KMS-11 (cell line): ENCODE data around the gene GRHL1.
"Not testable (repeated sequence)": the region's sequence is repeated elsewhere in the genome, so short reads cannot be mapped to it uniquely, and the experiment has no call there.

Experiments
- H2AFZ ChIP-seq: fragments of 200-600 bp; sonication (generic); 2 replicates; pipeline ENCODE4 v1.6.1; 2016; ENCODE audit warnings: antibody characterized with exemption, mixed run types, low read depth
- H3K27ac ChIP-seq: fragments of 200-600 bp; sonication (generic); 2 replicates; pipeline ENCODE4 v1.6.1; 2016; ENCODE audit warnings: mild to moderate bottlenecking, mixed run types
- H3K27me3 ChIP-seq: fragments of 200-600 bp; sonication (generic); 2 replicates; pipeline ENCODE4 v1.6.1; 2017; ENCODE audit warnings: mild to moderate bottlenecking, low read depth, mixed run types, moderate library complexity; ENCODE audit not compliant: insufficient read depth
- H3K36me3 ChIP-seq: fragments of 200-600 bp; sonication (generic); 2 replicates; pipeline ENCODE4 v1.6.1; 2017; ENCODE audit warnings: mild to moderate bottlenecking, mixed run types; ENCODE audit not compliant: insufficient read depth
- H3K4me1 ChIP-seq: fragments of 200-600 bp; sonication (generic); 2 replicates; pipeline ENCODE4 v1.6.1; 2016; ENCODE audit warnings: mild to moderate bottlenecking, low read depth, mixed run types; ENCODE audit not compliant: poor library complexity, severe bottlenecking
- H3K4me2 ChIP-seq: fragments of 200-600 bp; sonication (generic); 2 replicates; pipeline ENCODE4 v1.7.0; 2016; ENCODE audit warnings: mild to moderate bottlenecking, mixed run types
- H3K4me3 ChIP-seq: fragments of 200-600 bp; sonication (generic); IDR thresholded peaks from 2 replicates; pipeline ENCODE4 v1.6.1; 2017; ENCODE audit warnings: low read depth, low read length, mixed read lengths; ENCODE audit not compliant: insufficient read depth
- H3K79me2 ChIP-seq: fragments of 200-600 bp; sonication (generic); 2 replicates; pipeline ENCODE4 v1.6.1; 2016; ENCODE audit warnings: low read depth, mixed run types; ENCODE audit not compliant: insufficient read depth
- H3K9ac ChIP-seq: fragments of 200-600 bp; sonication (generic); 2 replicates; pipeline ENCODE4 v1.6.1; 2016; ENCODE audit warnings: mild to moderate bottlenecking, mixed run types
- H4K20me1 ChIP-seq: fragments of 200-600 bp; sonication (generic); 2 replicates; pipeline ENCODE4 v1.6.1; 2016; ENCODE audit warnings: mild to moderate bottlenecking, mixed run types; ENCODE audit not compliant: insufficient read depth
- CTCF ChIP-seq: fragments of 200-600 bp; sonication (generic); conservative IDR thresholded peaks from 2 replicates; pipeline ENCODE4 v1.6.1; 2017; ENCODE audit warnings: low read depth, mild to moderate bottlenecking, antibody characterized with exemption, low read length, moderate library complexity, mixed read lengths

The GRHL1 gene

GRCh38 chr2:10030311-10030736 lies 78.8 kb downstream of the GRHL1 start:
- no peak overlapping the region for H2AFZ ChIP-seq
- no peak overlapping the region for H3K4me2 ChIP-seq
- no peaks in the 10 kb centered on the region for H3K36me3 ChIP-seq
- TF ChIP-seq CTCF = no peak
- H3K4me1 ChIP-seq = peaks cover 2% of the 10 kb centered on the region
- H4K20me1 ChIP-seq = no peaks in the 10 kb centered on the region
- no peaks in the 10 kb centered on the region for H3K27me3 ChIP-seq
- no peak overlapping the region for H3K9ac ChIP-seq
- H3K79me2 ChIP-seq = no peaks in the 10 kb centered on the region
- H3K27ac ChIP-seq = no peak overlapping the region
- no peak overlapping the region for H3K4me3 ChIP-seq

DNA sequence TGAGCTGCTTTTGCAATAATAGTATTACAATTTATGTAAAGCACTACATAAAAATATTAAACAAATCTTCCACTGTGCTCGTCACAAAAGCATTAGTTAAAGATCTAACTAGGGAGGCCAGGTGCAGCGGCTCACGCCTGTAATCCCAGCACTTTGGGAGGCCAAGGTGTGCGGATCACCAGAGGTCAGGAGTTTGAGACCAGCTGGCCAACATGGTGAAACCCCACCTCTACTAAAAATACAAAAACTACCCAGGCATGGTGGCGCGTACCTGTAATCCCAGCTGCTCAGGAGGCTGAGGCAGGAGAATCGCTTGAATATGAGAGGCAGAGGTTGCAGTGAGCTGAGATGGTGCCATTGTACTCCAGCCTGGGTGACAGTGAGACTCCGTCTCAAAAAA lies 79.3 kb downstream of the GRHL1 start:
- not testable (repeated sequence) for H3K27me3 ChIP-seq, H3K4me3 ChIP-seq, H3K4me2 ChIP-seq, H2AFZ ChIP-seq, H3K79me2 ChIP-seq, H3K36me3 ChIP-seq, H4K20me1 ChIP-seq, H3K4me1 ChIP-seq, H3K27ac ChIP-seq, H3K9ac ChIP-seq

- Histone ChIP-seq H3K27ac (no peak overlapping the region), H3K79me2 (no peaks in the 10 kb centered on the region), H2AFZ (no peak overlapping the region), H3K4me2 (no peak overlapping the region), H3K4me1 (peaks cover 20% of the 10 kb centered on the region), H3K4me3 (no peak overlapping the region), H3K9ac (no peak overlapping the region), H4K20me1 (no peaks in the 10 kb centered on the region), H3K36me3 (no peaks in the 10 kb centered on the region), H3K27me3 (no peaks in the 10 kb centered on the region)
- no peak for TF ChIP-seq CTCF
Measured at GRCh38 chr2:10031886-10032745, 80.6 kb downstream of the GRHL1 start.

DNA sequence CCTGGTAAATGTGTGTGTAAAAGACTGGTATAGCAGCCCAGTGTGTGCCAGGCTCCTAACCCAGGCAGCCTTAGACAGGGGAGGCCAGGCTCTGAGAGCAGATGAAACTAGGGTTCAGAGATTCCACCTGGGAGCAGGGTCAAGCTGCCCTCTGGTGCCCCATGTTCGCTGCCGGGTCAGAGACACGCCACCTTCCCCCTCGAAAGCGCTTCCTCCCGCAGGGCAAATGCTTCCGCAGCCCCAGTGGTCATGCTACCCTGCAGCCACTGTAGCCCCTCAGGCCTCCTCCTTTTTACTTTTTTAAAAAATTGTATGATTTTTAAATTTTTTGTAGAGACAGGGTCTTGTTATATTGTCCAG lies 81.2 kb downstream of the GRHL1 start:
- no peaks in the 10 kb centered on the region for H3K27me3 ChIP-seq
- H3K4me2 ChIP-seq = no peak overlapping the region
- no peaks in the 10 kb centered on the region for H4K20me1 ChIP-seq
- H2AFZ ChIP-seq = no peak overlapping the region
- no peaks in the 10 kb centered on the region for H3K36me3 ChIP-seq
- no peaks in the 10 kb centered on the region for H3K79me2 ChIP-seq
- TF ChIP-seq CTCF = no peak
- no peak overlapping the region for H3K27ac ChIP-seq
- H3K4me3 ChIP-seq = no peak overlapping the region
- peaks cover 23% of the 10 kb centered on the region for H3K4me1 ChIP-seq
- H3K9ac ChIP-seq = no peak overlapping the region

DNA sequence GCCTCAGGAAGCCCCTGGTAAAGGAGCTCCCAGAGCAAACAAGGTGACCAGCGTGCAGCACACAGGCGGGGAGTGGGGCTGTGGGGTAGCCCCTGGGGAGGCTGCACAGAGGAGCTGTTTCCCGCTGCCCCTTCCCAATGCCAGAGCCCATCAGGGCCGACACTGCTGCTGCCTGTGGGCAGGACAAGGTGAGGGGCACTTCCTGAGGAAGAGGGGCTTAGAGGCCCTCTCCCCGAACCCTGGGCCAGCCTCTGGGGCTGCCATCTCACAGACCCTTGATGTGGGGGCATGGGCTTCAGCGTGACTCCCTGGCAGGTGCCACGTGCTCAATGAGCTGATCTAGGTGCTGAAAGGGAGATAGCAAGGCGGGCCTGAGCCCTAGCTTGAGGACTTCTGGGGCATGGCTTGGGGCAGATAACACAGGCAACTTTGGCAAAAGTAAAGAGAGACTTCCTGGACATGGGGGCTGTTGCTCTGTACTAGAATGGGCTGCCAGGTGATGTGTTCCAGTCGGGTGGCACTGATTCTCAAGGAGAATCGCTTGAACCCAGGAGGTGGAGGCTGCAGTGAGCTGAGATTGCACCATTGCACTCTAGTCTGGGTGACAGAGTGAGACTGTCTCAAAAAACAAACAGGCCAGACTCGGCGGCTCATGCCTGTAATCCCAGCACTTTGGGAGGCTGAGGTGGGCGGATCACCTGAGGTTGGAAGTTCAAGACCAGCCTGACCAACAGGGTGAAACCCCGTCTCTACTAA lies 81.9 kb downstream of the GRHL1 start:
- H3K27me3 ChIP-seq = no peaks in the 10 kb centered on the region
- H2AFZ ChIP-seq = no peak overlapping the region
- no peak overlapping the region for H3K4me2 ChIP-seq
- H3K9ac ChIP-seq = no peak overlapping the region
- no peak overlapping the region for H3K4me3 ChIP-seq
- H3K4me1 ChIP-seq = peaks cover 23% of the 10 kb centered on the region
- no peak overlapping the region for H3K27ac ChIP-seq
- no peaks in the 10 kb centered on the region for H4K20me1 ChIP-seq
- no peak for TF ChIP-seq CTCF
- no peaks in the 10 kb centered on the region for H3K79me2 ChIP-seq
- H3K36me3 ChIP-seq = no peaks in the 10 kb centered on the region
